ENCODE measurements around the gene IL17RC.

DNA sequence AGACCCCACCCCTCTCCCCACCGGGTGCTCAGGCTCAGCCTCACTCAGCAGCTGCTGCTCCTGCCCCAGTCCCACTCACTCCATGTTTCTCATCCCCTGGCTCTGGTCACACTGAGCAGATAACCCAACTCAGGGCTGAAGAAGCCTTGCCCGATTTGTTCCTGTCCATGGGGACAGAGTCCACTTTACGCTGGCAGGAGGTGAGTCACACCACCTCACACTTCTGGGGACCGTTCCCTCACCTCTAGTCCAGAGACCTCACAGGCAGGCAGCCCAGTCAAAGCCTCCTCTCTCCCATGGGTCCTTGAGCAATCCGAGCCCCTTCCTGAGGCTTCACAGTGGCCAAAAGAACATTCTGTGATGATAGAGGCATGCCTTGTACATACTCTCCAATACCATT lies 38.2 kb upstream of the IL17RC start:
- TF ChIP-seq, protein P1, sequence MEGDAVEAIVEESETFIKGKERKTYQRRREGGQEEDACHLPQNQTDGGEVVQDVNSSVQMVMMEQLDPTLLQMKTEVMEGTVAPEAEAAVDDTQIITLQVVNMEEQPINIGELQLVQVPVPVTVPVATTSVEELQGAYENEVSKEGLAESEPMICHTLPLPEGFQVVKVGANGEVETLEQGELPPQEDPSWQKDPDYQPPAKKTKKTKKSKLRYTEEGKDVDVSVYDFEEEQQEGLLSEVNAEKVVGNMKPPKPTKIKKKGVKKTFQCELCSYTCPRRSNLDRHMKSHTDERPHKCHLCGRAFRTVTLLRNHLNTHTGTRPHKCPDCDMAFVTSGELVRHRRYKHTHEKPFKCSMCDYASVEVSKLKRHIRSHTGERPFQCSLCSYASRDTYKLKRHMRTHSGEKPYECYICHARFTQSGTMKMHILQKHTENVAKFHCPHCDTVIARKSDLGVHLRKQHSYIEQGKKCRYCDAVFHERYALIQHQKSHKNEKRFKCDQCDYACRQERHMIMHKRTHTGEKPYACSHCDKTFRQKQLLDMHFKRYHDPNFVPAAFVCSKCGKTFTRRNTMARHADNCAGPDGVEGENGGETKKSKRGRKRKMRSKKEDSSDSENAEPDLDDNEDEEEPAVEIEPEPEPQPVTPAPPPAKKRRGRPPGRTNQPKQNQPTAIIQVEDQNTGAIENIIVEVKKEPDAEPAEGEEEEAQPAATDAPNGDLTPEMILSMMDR (conservative IDR thresholded peaks at IDR 0.05 in 1 of 2, IDR thresholded peaks at IDR 0.05 in 1 of 2; ENCODE audit: extremely low read depth in 1 of 2, insufficient read depth in 1 of 2, low read depth in 1 of 2, low read length in 2 of 2): no peak
- TF ChIP-seq EZH2 (IDR thresholded peaks at IDR 0.05; ENCODE audit: borderline replicate concordance, low read length): no peak
